Loucy (cell line): ENCODE results near the gene MCC.

Experiments
- H2AFZ ChIP-seq: fragments of 200-600 bp; sonication (generic); 2 replicates; pipeline ENCODE4 v1.6.0; 2016; ENCODE audit warnings: antibody characterized with exemption, mild to moderate bottlenecking, low read length, moderate library complexity
- H3F3A ChIP-seq: fragments of 200-600 bp; 2 replicates; pipeline ENCODE4 v1.6.0; 2016; ENCODE audit warnings: antibody characterized with exemption, low read depth, mild to moderate bottlenecking
- H3K27me3 ChIP-seq: fragments of 200-600 bp; sonication (generic); 2 replicates; pipeline ENCODE4 v1.6.1; 2014; ENCODE audit warnings: low read length, mild to moderate bottlenecking; ENCODE audit not compliant: insufficient read depth, poor library complexity, severe bottlenecking
- H3K36me3 ChIP-seq: fragments of 200-600 bp; sonication (generic); 2 replicates; pipeline ENCODE4 v1.6.1; 2016; ENCODE audit warnings: low read length; ENCODE audit not compliant: insufficient read depth
- H3K4me1 ChIP-seq: fragments of 200-600 bp; sonication (generic); 2 replicates; pipeline ENCODE4 v1.5.1; 2014; ENCODE audit warnings: low read length, mild to moderate bottlenecking; ENCODE audit not compliant: insufficient read depth, poor library complexity, severe bottlenecking
- H3K4me2 ChIP-seq: fragments of 200-600 bp; sonication (generic); 2 replicates; pipeline ENCODE4 v1.6.0; 2014; ENCODE audit warnings: antibody characterized with exemption, low read length, low read depth, mild to moderate bottlenecking; ENCODE audit not compliant: poor library complexity, severe bottlenecking
- H3K4me3 ChIP-seq: fragments of 200-600 bp; sonication (generic); 2 replicates; pipeline ENCODE4 v1.5.1; 2014; ENCODE audit warnings: low read length, mild to moderate bottlenecking, mixed read lengths; ENCODE audit not compliant: poor library complexity, severe bottlenecking
- H3K79me2 ChIP-seq: fragments of 200-600 bp; sonication (generic); 2 replicates; pipeline ENCODE4 v1.6.1; 2014; ENCODE audit warnings: low read length; ENCODE audit not compliant: insufficient read depth
- H3K9ac ChIP-seq: fragments of 200-600 bp; sonication (generic); 2 replicates; pipeline ENCODE4 v1.6.0; 2014; ENCODE audit warnings: mild to moderate bottlenecking, low read depth, low read length, moderate library complexity; ENCODE audit not compliant: poor library complexity, severe bottlenecking
- H3K9me2 ChIP-seq: fragments of 200-600 bp; sonication (generic); replicated peaks from 2 replicates; pipeline ENCODE4 v1.6.1; 2016; ENCODE audit warnings: low read depth, low read length, mixed read lengths
- H3K9me3 ChIP-seq: fragments of 200-600 bp; sonication (generic); 2 replicates; pipeline ENCODE4 v1.6.1; 2014; ENCODE audit warnings: mild to moderate bottlenecking, antibody characterized with exemption, low read length, low read depth; ENCODE audit not compliant: insufficient read depth
- H4K20me1 ChIP-seq: fragments of 200-600 bp; sonication (generic); 2 replicates; pipeline ENCODE4 v1.6.0; 2014; ENCODE audit warnings: antibody characterized with exemption, low read length, mild to moderate bottlenecking; ENCODE audit not compliant: insufficient read depth, poor library complexity, severe bottlenecking
- CTCF ChIP-seq: fragments of 200-600 bp; sonication (generic); conservative IDR thresholded peaks from 2 replicates; pipeline ENCODE4 v1.5.1; 2014; ENCODE audit warnings: mild to moderate bottlenecking, antibody characterized with exemption, low read length
- EZH2phosphoT487 ChIP-seq: fragments of 200-600 bp; IDR thresholded peaks from 2 replicates; pipeline ENCODE4 v1.6.1; 2018; ENCODE audit warnings: antibody characterized with exemption, mild to moderate bottlenecking, moderate library complexity, borderline replicate concordance

MCC gene

GRCh38 chr5:113176734-113177133 is 311.5 kb downstream of the MCC start:
- Histone ChIP-seq H3K9ac (no peak overlapping the region), H3K4me1 (peaks cover 28% of the 10 kb centered on the region), H3K4me2 (no peak overlapping the region), H3K27me3 (no peaks in the 10 kb centered on the region), H3K4me3 (no peak overlapping the region), H3K9me3 (no peaks in the 10 kb centered on the region), H3K79me2 (peaks cover 7% of the 10 kb centered on the region; the same call in 1 of the 2 replicates), H3F3A (no peaks in the 10 kb centered on the region), H2AFZ (no peak overlapping the region), H3K9me2 (no peaks in the 10 kb centered on the region), H4K20me1 (no peaks in the 10 kb centered on the region), H3K36me3 (no peaks in the 10 kb centered on the region)
- TF ChIP-seq EZH2phosphoT487 (no peak), CTCF (no peak)

- Histone ChIP-seq H3K9ac (no peak overlapping the region), H3F3A (no peaks in the 10 kb centered on the region), H3K79me2 (peaks cover 7% of the 10 kb centered on the region; the same call in 1 of the 2 replicates)
These were observed 312.1 kb downstream of the MCC start for GRCh38 chr5:113176196-113176595.

GRCh38 chr5:113172231-113172826 is 315.9 kb downstream of the MCC start:
- Histone ChIP-seq H3K79me2 (0 out of 2 replicates have a peak, but pooled peaks cover 6% of the 10 kb centered on the region), H3K27me3 (no peaks in the 10 kb centered on the region), H4K20me1 (no peaks in the 10 kb centered on the region), H3K9me2 (no peaks in the 10 kb centered on the region), H3K9ac (no peak overlapping the region), H2AFZ (no peak overlapping the region), H3K4me1 (peaks cover 2% of the 10 kb centered on the region), H3K9me3 (no peaks in the 10 kb centered on the region), H3K4me2 (no peak overlapping the region), H3K36me3 (no peaks in the 10 kb centered on the region), H3K4me3 (no peak overlapping the region), H3F3A (no peaks in the 10 kb centered on the region)
- TF ChIP-seq CTCF (no peak), EZH2phosphoT487 (no peak)

More at GRCh38 chr5:113176196-113176595, 312.1 kb downstream of the MCC start:
- no peaks in the 10 kb centered on the region for H3K36me3 ChIP-seq
- no peaks in the 10 kb centered on the region for H3K9me2 ChIP-seq
- H3K9me3 ChIP-seq: no peaks in the 10 kb centered on the region
- no peaks in the 10 kb centered on the region for H4K20me1 ChIP-seq
- TF ChIP-seq CTCF (no peak), EZH2phosphoT487 (no peak)
- H3K4me3 ChIP-seq: no peak overlapping the region
- H3K27me3 ChIP-seq: no peaks in the 10 kb centered on the region
- H3K4me2 ChIP-seq: no peak overlapping the region
- H2AFZ ChIP-seq: no peak overlapping the region
- H3K4me1 ChIP-seq: peaks cover 25% of the 10 kb centered on the region
